B cell (primary cell): ENCODE data around the gene NFIB. TPM values are rescaled to one million over a fixed set of nuclear protein-coding genes. Genes with fewer than 3 reads are reported as not detected.

ENCODE experiments used
- ATAC-seq: fragments of 200-7000 bp; cut with Tn5 transposase; one replicate; pipeline ENCODE4 v1.10.0; 2021; ENCODE audit warnings: low read depth, mild to moderate bottlenecking, moderate number of reproducible peaks, moderate library complexity
- CTCF ChIA-PET: fragments of 350-600 bp; sonication (Branson Sonifier 250); formaldehyde crosslinking; loops from one replicate; lab custom pipeline; 2021; ENCODE audit warnings: antibody characterized with exemption, inconsistent platforms; lab: Charles Lee
- POLR2A ChIA-PET: fragments of 350-600 bp; sonication (Branson Sonifier 250); formaldehyde crosslinking; loops from one replicate; lab custom pipeline; 2021; ENCODE audit warnings: antibody characterized with exemption; lab: Charles Lee
- DNase-seq: peaks from one replicate; pipeline ENCODE4 v3.0.0; 2013
- H2AFZ ChIP-seq: 2 replicates; pipeline ENCODE4 v1.6.1; 2012; ENCODE audit warnings: mild to moderate bottlenecking, low read depth, low read length; ENCODE audit not compliant: insufficient read depth, poor library complexity, severe bottlenecking
- H3K27ac ChIP-seq, 2 donors: 1 replicate in 1 of 2; 2 replicates in 1 of 2; pipeline ENCODE4 v1.5.1; 2012 to 2013; ENCODE audit warnings: low read length in 2 of 2, mild to moderate bottlenecking in 2 of 2, moderate library complexity in 1 of 2
- H3K27me3 ChIP-seq, 4 experiments: fragments of 200-600 bp in 1 of 4; sonication (generic) in 1 of 4; replicated peaks in 1 of 4; 1 replicate in 2 of 4; 2 replicates in 2 of 4; pipeline versions ENCODE4 v1.6.1 to v1.7.0; 2013 to 2016; ENCODE audit warnings: low read length in 3 of 4, mild to moderate bottlenecking in 2 of 4, mixed read lengths in 1 of 4, moderate library complexity in 1 of 4; ENCODE audit not compliant: insufficient read depth in 4 of 4, control insufficient read depth in 3 of 4; ENCODE audit errors: control extremely low read depth in 1 of 4
- H3K36me3 ChIP-seq, 2 experiments: replicated peaks in 1 of 2; 1 replicate in 1 of 2; 2 replicates in 1 of 2; pipeline versions ENCODE4 v1.6.1 to v1.7.1; 2013; ENCODE audit warnings: low read length in 1 of 2; ENCODE audit not compliant: insufficient read depth in 2 of 2, control insufficient read depth in 1 of 2; ENCODE audit errors: control extremely low read depth in 1 of 2, extremely low read depth in 1 of 2
- H3K4me1 ChIP-seq, 2 donors: fragments of 200-600 bp in 1 of 2; sonication (generic) in 1 of 2; 1 replicate in 1 of 2; 2 replicates in 1 of 2; pipeline versions ENCODE4 v1.5.1 to v1.6.1; 2013 to 2017; ENCODE audit warnings: low read length in 2 of 2; ENCODE audit not compliant: control insufficient read depth in 2 of 2, insufficient read depth in 2 of 2
- H3K4me2 ChIP-seq: replicated peaks from 2 replicates; pipeline ENCODE3; 2012; ENCODE audit warnings: mild to moderate bottlenecking, low read depth, low read length; ENCODE audit not compliant: poor library complexity, severe bottlenecking
- H3K4me3 ChIP-seq, 5 experiments: fragments of 200-600 bp in 1 of 5; sonication (generic) in 1 of 5; 1 replicate in 3 of 5; 2 replicates in 2 of 5; pipeline versions ENCODE4 v1.5.1 to v1.7.0; 2011 to 2016; ENCODE audit warnings: low read length in 4 of 5, mild to moderate bottlenecking in 4 of 5, low read depth in 2 of 5, control low read depth in 1 of 5, moderate library complexity in 1 of 5; ENCODE audit not compliant: insufficient read depth in 1 of 5; ENCODE audit errors: control extremely low read depth in 1 of 5, extremely low read depth in 1 of 5
- H3K79me2 ChIP-seq: fragments of 200-600 bp; sonication (generic); one replicate; pipeline ENCODE4 v1.6.0; 2016; ENCODE audit warnings: low read length; ENCODE audit not compliant: control insufficient read depth, insufficient read depth
- H3K9ac ChIP-seq: fragments of 200-600 bp; sonication (generic); 2 replicates; pipeline ENCODE4 v1.6.1; 2017; ENCODE audit warnings: mild to moderate bottlenecking, low read length, moderate library complexity
- H3K9me3 ChIP-seq, 3 donors: one replicate each; pipeline versions ENCODE4 v1.6.1 to v1.7.1; 2013; ENCODE audit warnings: low read length in 2 of 3; ENCODE audit not compliant: control insufficient read depth in 2 of 3, insufficient read depth in 1 of 3; ENCODE audit errors: control extremely low read depth in 1 of 3
- H4K20me1 ChIP-seq: 2 replicates; pipeline ENCODE4 v1.6.0; 2012; ENCODE audit warnings: mild to moderate bottlenecking, low read length; ENCODE audit not compliant: insufficient read depth, control insufficient read depth, poor library complexity, severe bottlenecking
- H3K27ac Mint-ChIP-seq: one replicate; pipeline ENCODE4 v1.8.0; 2021; ENCODE audit warnings: mixed read lengths
- H3K27me3 Mint-ChIP-seq: one replicate; pipeline ENCODE4 v1.8.0; 2021; ENCODE audit warnings: mixed read lengths
- H3K4me1 Mint-ChIP-seq: one replicate; pipeline ENCODE4 v1.8.0; 2021; ENCODE audit warnings: mixed read lengths
- H3K4me3 Mint-ChIP-seq: one replicate; pipeline ENCODE4 v1.8.0; 2021; ENCODE audit warnings: mixed read lengths
- H3K9me3 Mint-ChIP-seq: one replicate; pipeline ENCODE4 v1.8.0; 2022; ENCODE audit warnings: mixed read lengths; ENCODE audit not compliant: insufficient read depth
- EZH2 ChIP-seq: IDR thresholded peaks from 2 replicates; pipeline ENCODE4 v1.6.1; 2012; ENCODE audit warnings: borderline replicate concordance, low read depth, mild to moderate bottlenecking, moderate library complexity, low read length; ENCODE audit not compliant: insufficient read depth, poor library complexity, severe bottlenecking
- WGBS: methylation state at CpG from one replicate; pipeline ENCODE4 v1.1.5; 2013; ENCODE audit warnings: missing lambda C conversion rate; ENCODE audit not compliant: insufficient coverage; 5-methylcytosine and 5-hydroxymethylcytosine counted together
- intact Hi-C: fragments of 100-400 bp; cut with micrococcal nuclease; formaldehyde crosslinking; loops from one replicate; pipeline ENCODE4 v1.10.0; 2022
- polyA plus RNA-seq: library from polyadenylated mRNA; depleted of rRNA; stranded (reverse); fragments of >200 nt; gene quantifications from 2 replicates; pipeline ENCODE4 v1.2.3, GENCODE V29; 2012
- total RNA-seq, 2 donors: library from RNA; stranded (reverse); fragments of 120-200 nt in 1 of 2; gene quantifications; 1 replicate in 1 of 2; 2 replicates in 1 of 2; pipeline versions ENCODE4 v1.2.3 to v1.2.4, GENCODE V29; 2013 to 2022
- TF ChIP-seq, protein P1 (sequence below): fragments of 200-600 bp; IDR thresholded peaks from one replicate; pipeline ENCODE4 v1.8.0; 2022; ENCODE audit warnings: antibody characterized with exemption, mild to moderate bottlenecking

The NFIB gene
- total and polyA plus RNA-seq, 2 donors (not counting 1 experiment from before 2014, with no cell fraction given) = not detected

DNA sequence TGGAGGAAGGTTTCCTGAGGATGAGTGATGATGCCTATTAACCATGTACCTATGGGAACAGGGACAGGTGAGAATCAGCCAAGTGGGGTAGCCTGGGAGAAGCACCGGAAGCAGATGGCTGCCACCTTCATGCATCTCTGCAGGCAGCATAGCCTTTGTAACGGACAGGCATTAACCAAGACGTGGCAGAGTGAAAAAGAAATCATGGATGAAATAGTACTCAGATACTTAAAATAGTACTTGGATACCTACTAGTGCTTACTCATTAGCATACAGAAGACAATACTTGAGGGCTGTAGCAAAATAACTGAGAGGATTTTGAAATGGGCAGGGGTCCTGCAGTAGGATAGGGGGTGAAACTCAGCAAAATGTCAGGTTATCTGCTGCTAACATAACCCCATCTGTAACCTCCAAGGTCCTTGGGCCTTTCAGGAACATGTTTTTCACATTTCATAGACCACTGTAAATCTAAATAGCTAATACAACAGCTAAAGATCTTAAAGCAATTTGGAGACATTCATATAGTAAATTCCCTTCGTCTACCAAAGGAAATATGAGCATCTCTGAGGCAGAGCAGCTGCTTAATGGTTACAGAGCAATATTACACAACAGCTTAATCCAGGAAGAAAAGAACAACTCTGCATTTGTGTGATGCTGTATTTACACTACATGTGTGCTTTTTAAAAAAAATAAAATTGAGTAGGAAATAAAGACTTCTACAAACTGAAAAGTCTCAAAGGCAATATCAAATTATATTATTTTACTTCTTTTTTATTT lies 154.3 kb downstream of the NFIB start:
- intact Hi-C loops = no loop called here
- TF ChIP-seq EZH2 = no peak
- TF ChIP-seq, protein P1, sequence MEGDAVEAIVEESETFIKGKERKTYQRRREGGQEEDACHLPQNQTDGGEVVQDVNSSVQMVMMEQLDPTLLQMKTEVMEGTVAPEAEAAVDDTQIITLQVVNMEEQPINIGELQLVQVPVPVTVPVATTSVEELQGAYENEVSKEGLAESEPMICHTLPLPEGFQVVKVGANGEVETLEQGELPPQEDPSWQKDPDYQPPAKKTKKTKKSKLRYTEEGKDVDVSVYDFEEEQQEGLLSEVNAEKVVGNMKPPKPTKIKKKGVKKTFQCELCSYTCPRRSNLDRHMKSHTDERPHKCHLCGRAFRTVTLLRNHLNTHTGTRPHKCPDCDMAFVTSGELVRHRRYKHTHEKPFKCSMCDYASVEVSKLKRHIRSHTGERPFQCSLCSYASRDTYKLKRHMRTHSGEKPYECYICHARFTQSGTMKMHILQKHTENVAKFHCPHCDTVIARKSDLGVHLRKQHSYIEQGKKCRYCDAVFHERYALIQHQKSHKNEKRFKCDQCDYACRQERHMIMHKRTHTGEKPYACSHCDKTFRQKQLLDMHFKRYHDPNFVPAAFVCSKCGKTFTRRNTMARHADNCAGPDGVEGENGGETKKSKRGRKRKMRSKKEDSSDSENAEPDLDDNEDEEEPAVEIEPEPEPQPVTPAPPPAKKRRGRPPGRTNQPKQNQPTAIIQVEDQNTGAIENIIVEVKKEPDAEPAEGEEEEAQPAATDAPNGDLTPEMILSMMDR = no peak
- Histone ChIP-seq H3K9me3 (no peaks in the 10 kb centered on the region), H3K4me2 (no peak overlapping the region), H3K36me3 (no peaks in the 10 kb centered on the region), H3K27ac (no peak overlapping the region), H3K4me1 (no peaks in the 10 kb centered on the region), H3K4me3 (no peak overlapping the region), H2AFZ (no peak overlapping the region), H4K20me1 (no peaks in the 10 kb centered on the region), H3K27me3 (no peaks in the 10 kb centered on the region), H3K9ac (no peak overlapping the region), H3K79me2 (no peaks in the 10 kb centered on the region)
- no peak for ATAC-seq
- H3K27ac Mint-ChIP-seq = no peak overlapping the region
- WGBS = no CpG with 5 or more reads among the region's 4 CpGs
- H3K9me3 Mint-ChIP-seq = no peaks in the 10 kb centered on the region
- no peaks in the 10 kb centered on the region for H3K27me3 Mint-ChIP-seq
- no peak for DNase-seq
- ChIA-PET CTCF (no interaction called here), POLR2A (no interaction called here)
- no peak overlapping the region for H3K4me3 Mint-ChIP-seq
- H3K4me1 Mint-ChIP-seq = no peaks in the 10 kb centered on the region

DNA sequence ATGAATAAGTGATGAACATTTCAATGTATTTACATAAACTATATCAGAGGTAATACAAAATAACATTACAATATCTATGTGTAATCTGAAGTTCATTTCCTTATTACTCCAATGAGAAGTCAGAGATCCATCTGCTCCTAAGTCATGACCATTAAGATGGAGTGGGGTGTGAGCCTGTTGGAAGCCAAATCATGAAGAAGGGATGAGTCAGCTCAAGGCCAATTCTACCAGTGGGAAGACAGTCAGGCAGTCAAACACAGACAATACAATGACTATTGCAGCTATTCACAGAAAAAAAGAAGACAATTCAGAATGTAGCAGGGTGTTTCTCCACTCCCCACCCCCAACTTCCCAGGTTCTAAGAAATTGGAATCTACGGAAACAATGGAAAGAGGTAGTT lies 155.0 kb downstream of the NFIB start:
- ATAC-seq (no peak), DNase-seq (no peak)
- Histone ChIP-seq H3K4me3 (no peak overlapping the region), H3K9ac (no peak overlapping the region), H3K27me3 (no peaks in the 10 kb centered on the region), H3K9me3 (no peaks in the 10 kb centered on the region), H3K4me1 (no peaks in the 10 kb centered on the region), H3K36me3 (no peaks in the 10 kb centered on the region), H3K27ac (no peak overlapping the region), H3K4me2 (no peak overlapping the region), H3K79me2 (no peaks in the 10 kb centered on the region), H4K20me1 (no peaks in the 10 kb centered on the region), H2AFZ (no peak overlapping the region)
- no peak overlapping the region for H3K4me3 Mint-ChIP-seq
- H3K27ac Mint-ChIP-seq = no peak overlapping the region
- no peak for TF ChIP-seq EZH2
- TF ChIP-seq, protein P1 = no peak
- CTCF ChIA-PET = no interaction called here
- 100% methylated on average over 1 of the region's 1 CpG for WGBS
- H3K4me1 Mint-ChIP-seq = no peaks in the 10 kb centered on the region
- intact Hi-C loops = no loop called here
- POLR2A ChIA-PET = no interaction called here
- H3K9me3 Mint-ChIP-seq = no peaks in the 10 kb centered on the region
- no peaks in the 10 kb centered on the region for H3K27me3 Mint-ChIP-seq
